ENCODE measurements around the gene MAB21L2. TPM values are rescaled to one million over a fixed set of nuclear protein-coding genes. Genes with fewer than 3 reads are reported as not detected.
"Not testable (repeated sequence)": the region's sequence is repeated elsewhere in the genome, so short reads cannot be mapped to it uniquely, and the experiment has no call there.

MAB21L2 gene
- polyA plus RNA-seq (2013, experiment 1 of 4): 43.0 TPM
- 53.2 TPM for polyA plus RNA-seq (2013, experiment 2 of 4)
- 39.3 TPM for polyA plus RNA-seq (2013, experiment 3 of 4)
- polyA plus RNA-seq (2013, experiment 4 of 4): 47.2 TPM

GRCh38 chr4:150582146-150582872, at the start of gene MAB21L2:
MAB21L2 (plus strand) TSS chr4:150582151; CDS start chr4:150583030, 879 bp downstream.
- H3K27ac ChIP-seq (ENCODE audit: insufficient read depth, low read depth, low read length, poor library complexity, severe bottlenecking): peak within 1 kb of the TSS; percentile 4
- peaks cover 3% of the 10 kb centered on the region for H3K4me1 ChIP-seq (ENCODE audit: control insufficient read depth, insufficient read depth, low read length)
- H3K27me3 ChIP-seq (ENCODE audit: control insufficient read depth, insufficient read depth, low read length, poor library complexity, severe bottlenecking): peaks cover 75% of the 10 kb centered on the region
- peak within 1 kb of the TSS; percentile 65 for H3K4me3 ChIP-seq (ENCODE audit: insufficient read depth, low read depth, low read length)
- 0 to 1% methylated on average over 27 of the region's 27 CpGs for WGBS, 2 experiments
- H3K9me3 ChIP-seq (ENCODE audit: control insufficient read depth, low read length): no peaks in the 10 kb centered on the region
- no peaks in the 10 kb centered on the region for H3K36me3 ChIP-seq (ENCODE audit: control insufficient read depth, insufficient read depth, low read length)

- no peak overlapping the region for H3K4me3 ChIP-seq (ENCODE audit: insufficient read depth, low read depth, low read length)
- H3K4me1 ChIP-seq (ENCODE audit: control insufficient read depth, insufficient read depth, low read length): no peaks in the 10 kb centered on the region
- no peaks in the 10 kb centered on the region for H3K9me3 ChIP-seq (ENCODE audit: control insufficient read depth, low read length)
- H3K27me3 ChIP-seq (ENCODE audit: control insufficient read depth, insufficient read depth, low read length, poor library complexity, severe bottlenecking): no peaks in the 10 kb centered on the region
- WGBS, 2 experiments: 66 to 76% methylated on average over 2 to 3 of the region's 3 CpGs
- H3K27ac ChIP-seq (ENCODE audit: insufficient read depth, low read depth, low read length, poor library complexity, severe bottlenecking): no peak overlapping the region
- H3K36me3 ChIP-seq (ENCODE audit: control insufficient read depth, insufficient read depth, low read length): no peaks in the 10 kb centered on the region
Measured at GRCh38 chr4:150533673-150534072, 48.3 kb upstream of the MAB21L2 start.

GRCh38 chr4:150534818-150535217, 47.1 kb upstream of the MAB21L2 start:
- Histone ChIP-seq H3K9me3 (ENCODE audit: control insufficient read depth, low read length) (no peaks in the 10 kb centered on the region), H3K36me3 (ENCODE audit: control insufficient read depth, insufficient read depth, low read length) (no peaks in the 10 kb centered on the region), H3K4me1 (ENCODE audit: control insufficient read depth, insufficient read depth, low read length) (no peaks in the 10 kb centered on the region), H3K4me3 (ENCODE audit: insufficient read depth, low read depth, low read length) (no peak overlapping the region), H3K27ac (ENCODE audit: insufficient read depth, low read depth, low read length, poor library complexity, severe bottlenecking) (no peak overlapping the region), H3K27me3 (ENCODE audit: control insufficient read depth, insufficient read depth, low read length, poor library complexity, severe bottlenecking) (no peaks in the 10 kb centered on the region)

GRCh38 chr4:150537911-150538310, 44.0 kb upstream of the MAB21L2 start:
- not testable (repeated sequence) for H3K9me3 ChIP-seq (ENCODE audit: control insufficient read depth, low read length)

GRCh38 chr4:150540536-150540935, 41.4 kb upstream of the MAB21L2 start:
- Histone ChIP-seq H3K36me3 (ENCODE audit: control insufficient read depth, insufficient read depth, low read length) (no peaks in the 10 kb centered on the region), H3K9me3 (ENCODE audit: control insufficient read depth, low read length) (no peaks in the 10 kb centered on the region), H3K27me3 (ENCODE audit: control insufficient read depth, insufficient read depth, low read length, poor library complexity, severe bottlenecking) (no peaks in the 10 kb centered on the region), H3K4me1 (ENCODE audit: control insufficient read depth, insufficient read depth, low read length) (peaks cover 7% of the 10 kb centered on the region), H3K27ac (ENCODE audit: insufficient read depth, low read depth, low read length, poor library complexity, severe bottlenecking) (no peak overlapping the region), H3K4me3 (ENCODE audit: insufficient read depth, low read depth, low read length) (no peak overlapping the region)

More at GRCh38 chr4:150537911-150538310, 44.0 kb upstream of the MAB21L2 start:
- not testable (repeated sequence) for H3K4me3 ChIP-seq (ENCODE audit: insufficient read depth, low read depth, low read length); H3K36me3 ChIP-seq (ENCODE audit: control insufficient read depth, insufficient read depth, low read length); H3K4me1 ChIP-seq (ENCODE audit: control insufficient read depth, insufficient read depth, low read length); H3K27ac ChIP-seq (ENCODE audit: insufficient read depth, low read depth, low read length, poor library complexity, severe bottlenecking); H3K27me3 ChIP-seq (ENCODE audit: control insufficient read depth, insufficient read depth, low read length, poor library complexity, severe bottlenecking)
- 90 to 96% methylated on average over 3 of the region's 3 CpGs for WGBS, 2 experiments

GRCh38 chr4:150540959-150541360, 41.0 kb upstream of the MAB21L2 start:
- peaks cover 7% of the 10 kb centered on the region for H3K4me1 ChIP-seq (ENCODE audit: control insufficient read depth, insufficient read depth, low read length)
- H3K27ac ChIP-seq (ENCODE audit: insufficient read depth, low read depth, low read length, poor library complexity, severe bottlenecking): no peak overlapping the region
- no peaks in the 10 kb centered on the region for H3K9me3 ChIP-seq (ENCODE audit: control insufficient read depth, low read length)
- WGBS, 2 experiments: 27 to 33% methylated on average over 3 of the region's 3 CpGs
- no peak overlapping the region for H3K4me3 ChIP-seq (ENCODE audit: insufficient read depth, low read depth, low read length)
- no peaks in the 10 kb centered on the region for H3K36me3 ChIP-seq (ENCODE audit: control insufficient read depth, insufficient read depth, low read length)
- H3K27me3 ChIP-seq (ENCODE audit: control insufficient read depth, insufficient read depth, low read length, poor library complexity, severe bottlenecking): no peaks in the 10 kb centered on the region

GRCh38 chr4:150541681-150542080, 40.3 kb upstream of the MAB21L2 start:
- no peak overlapping the region for H3K27ac ChIP-seq (ENCODE audit: insufficient read depth, low read depth, low read length, poor library complexity, severe bottlenecking)
- peaks cover 7% of the 10 kb centered on the region for H3K4me1 ChIP-seq (ENCODE audit: control insufficient read depth, insufficient read depth, low read length)
- H3K36me3 ChIP-seq (ENCODE audit: control insufficient read depth, insufficient read depth, low read length): no peaks in the 10 kb centered on the region
- H3K27me3 ChIP-seq (ENCODE audit: control insufficient read depth, insufficient read depth, low read length, poor library complexity, severe bottlenecking): no peaks in the 10 kb centered on the region
- WGBS, 2 experiments: 90 to 95% methylated on average over 1 to 3 of the region's 3 CpGs
- H3K9me3 ChIP-seq (ENCODE audit: control insufficient read depth, low read length): no peaks in the 10 kb centered on the region
- no peak overlapping the region for H3K4me3 ChIP-seq (ENCODE audit: insufficient read depth, low read depth, low read length)

GRCh38 chr4:150543042-150543441, 38.9 kb upstream of the MAB21L2 start:
- no peak overlapping the region for H3K27ac ChIP-seq (ENCODE audit: insufficient read depth, low read depth, low read length, poor library complexity, severe bottlenecking)
- peaks cover 7% of the 10 kb centered on the region for H3K4me1 ChIP-seq (ENCODE audit: control insufficient read depth, insufficient read depth, low read length)
- no peak overlapping the region for H3K4me3 ChIP-seq (ENCODE audit: insufficient read depth, low read depth, low read length)
- no peaks in the 10 kb centered on the region for H3K27me3 ChIP-seq (ENCODE audit: control insufficient read depth, insufficient read depth, low read length, poor library complexity, severe bottlenecking)
- no peaks in the 10 kb centered on the region for H3K36me3 ChIP-seq (ENCODE audit: control insufficient read depth, insufficient read depth, low read length)
- WGBS, 2 experiments: 83 to 90% methylated on average over 1 of the region's 1 CpG
- H3K9me3 ChIP-seq (ENCODE audit: control insufficient read depth, low read length): no peaks in the 10 kb centered on the region

- Histone ChIP-seq H3K36me3 (ENCODE audit: control insufficient read depth, insufficient read depth, low read length) (no peaks in the 10 kb centered on the region), H3K27me3 (ENCODE audit: control insufficient read depth, insufficient read depth, low read length, poor library complexity, severe bottlenecking) (no peaks in the 10 kb centered on the region), H3K4me3 (ENCODE audit: insufficient read depth, low read depth, low read length) (no peak overlapping the region), H3K27ac (ENCODE audit: insufficient read depth, low read depth, low read length, poor library complexity, severe bottlenecking) (peak overlapping the region; percentile 57), H3K4me1 (ENCODE audit: control insufficient read depth, insufficient read depth, low read length) (no peaks in the 10 kb centered on the region), H3K9me3 (ENCODE audit: control insufficient read depth, low read length) (no peaks in the 10 kb centered on the region)
- 63 to 74% methylated on average over 2 of the region's 2 CpGs for WGBS, 2 experiments
Measured at GRCh38 chr4:150546286-150546685, 35.7 kb upstream of the MAB21L2 start.

- Histone ChIP-seq H3K27ac (ENCODE audit: insufficient read depth, low read depth, low read length, poor library complexity, severe bottlenecking) (peak overlapping the region; percentile 64), H3K4me3 (ENCODE audit: insufficient read depth, low read depth, low read length) (no peak overlapping the region), H3K9me3 (ENCODE audit: control insufficient read depth, low read length) (no peaks in the 10 kb centered on the region), H3K4me1 (ENCODE audit: control insufficient read depth, insufficient read depth, low read length) (no peaks in the 10 kb centered on the region), H3K27me3 (ENCODE audit: control insufficient read depth, insufficient read depth, low read length, poor library complexity, severe bottlenecking) (no peaks in the 10 kb centered on the region), H3K36me3 (ENCODE audit: control insufficient read depth, insufficient read depth, low read length) (no peaks in the 10 kb centered on the region)
- 68 to 69% methylated on average over 3 to 4 of the region's 4 CpGs for WGBS, 2 experiments
Measured at GRCh38 chr4:150547154-150547838, 34.7 kb upstream of the MAB21L2 start.
